K562 (cell line): Measurements from ENCODE around the gene GART. TPM values are rescaled to one million over a fixed set of nuclear protein-coding genes. Genes with fewer than 3 reads are reported as not detected.

Experiments
- ARNT ChIP-seq, 2 experiments: fragments of 450-650 bp; IDR thresholded peaks; 2 replicates each; pipeline ENCODE4 v1.6.1; 2016; ENCODE audit warnings: mild to moderate bottlenecking in 1 of 2
- BDP1 ChIP-seq: IDR thresholded peaks from 3 replicates; pipeline ENCODE4 v1.6.1; 2011; ENCODE audit not compliant: insufficient read length, insufficient read depth
- BRF1 ChIP-seq: IDR thresholded peaks from 3 replicates; pipeline ENCODE4 v1.6.1; 2011; ENCODE audit warnings: borderline replicate concordance, mild to moderate bottlenecking; ENCODE audit not compliant: insufficient read length; ENCODE audit errors: extremely low read depth
- CAMTA2 ChIP-seq: fragments of 250-450 bp; sonication (Bioruptor Pico); conservative IDR thresholded peaks from 2 replicates; pipeline ENCODE4 v1.5.1; 2022
- CC2D1A ChIP-seq: fragments of 450-650 bp; IDR thresholded peaks from 2 replicates; pipeline ENCODE4 v1.6.1; 2017; ENCODE audit warnings: mild to moderate bottlenecking
- CEBPB ChIP-seq: fragments of 450-650 bp; IDR thresholded peaks from 2 replicates; pipeline ENCODE4 v1.6.1; 2016; ENCODE audit warnings: missing genetic modification characterization, missing compliant biosample characterization
- FOXA1 ChIP-seq: fragments of 450-650 bp; IDR thresholded peaks from 2 replicates; pipeline ENCODE4 v1.6.1; 2016; ENCODE audit warnings: mild to moderate bottlenecking, borderline replicate concordance
- ILF3 ChIP-seq: fragments of 450-650 bp; IDR thresholded peaks from 2 replicates; pipeline ENCODE4 v1.6.1; 2018; ENCODE audit warnings: antibody characterized with exemption, mild to moderate bottlenecking, moderate library complexity, borderline replicate concordance
- KDM4B ChIP-seq, 2 experiments: fragments of 450-650 bp in 1 of 2; sonication (generic) in 1 of 2; IDR thresholded peaks; 2 replicates each; pipeline ENCODE4 v1.6.1; 2016 to 2017; ENCODE audit warnings: borderline replicate concordance in 2 of 2, antibody characterized with exemption in 1 of 2, low read depth in 1 of 2, mild to moderate bottlenecking in 1 of 2
- LARP7 ChIP-seq: fragments of 450-650 bp; IDR thresholded peaks from 2 replicates; pipeline ENCODE4 v1.6.1; 2016
- MCM3 ChIP-seq: fragments of 450-650 bp; IDR thresholded peaks from 2 replicates; pipeline ENCODE4 v1.6.1; 2016
- MYBL2 ChIP-seq, 2 experiments: fragments of 450-650 bp in 1 of 2; sonication (generic) in 1 of 2; formaldehyde crosslinking in 1 of 2; IDR thresholded peaks; 2 replicates each; pipeline versions ENCODE4 v1.6.1 to v1.8.1; 2017 to 2022; ENCODE audit warnings: borderline replicate concordance in 1 of 2, inconsistent platforms in 1 of 2, low read depth in 1 of 2, mild to moderate bottlenecking in 1 of 2, missing genetic modification reagents in 1 of 2, moderate library complexity in 1 of 2
- NEUROD1 ChIP-seq: fragments of 150-350 bp; IDR thresholded peaks from 2 replicates; pipeline ENCODE4 v1.6.1; 2014; ENCODE audit warnings: borderline replicate concordance, low read length, low read depth; ENCODE audit not compliant: partially characterized antibody
- PTRF ChIP-seq: fragments of 450-650 bp; IDR thresholded peaks from 2 replicates; pipeline ENCODE4 v1.6.1; 2016; ENCODE audit warnings: mild to moderate bottlenecking, missing genetic modification characterization, missing compliant biosample characterization
- RBBP5 ChIP-seq: fragments of 200-600 bp; sonication (generic); IDR thresholded peaks from 2 replicates; pipeline ENCODE4 v1.6.1; 2012; ENCODE audit warnings: borderline replicate concordance, mild to moderate bottlenecking, low read length, control low read depth, inconsistent platforms; ENCODE audit not compliant: insufficient read depth, poor library complexity, severe bottlenecking
- RBM15 ChIP-seq: fragments of 200-400 bp; formaldehyde crosslinking; IDR thresholded peaks from 2 replicates; pipeline ENCODE4 v1.6.1; 2018; ENCODE audit warnings: mild to moderate bottlenecking, low read length, moderate library complexity; ENCODE audit not compliant: insufficient read depth
- RBM17 ChIP-seq: fragments of 200-400 bp; formaldehyde crosslinking; IDR thresholded peaks from 2 replicates; pipeline ENCODE4 v1.6.1; 2017; ENCODE audit warnings: low read depth, mild to moderate bottlenecking, low read length, borderline replicate concordance
- RFX5 ChIP-seq: IDR thresholded peaks from 2 replicates; pipeline ENCODE4 v1.6.1; 2011; ENCODE audit warnings: low read depth, mild to moderate bottlenecking, improper control_type of control experiment, low read length
- XRCC4 ChIP-seq: IDR thresholded peaks from one replicate; pipeline ENCODE4 v1.6.1; 2011; ENCODE audit not compliant: insufficient read depth, insufficient read length; ENCODE audit errors: extremely low read depth
- ZNF232 ChIP-seq: sonication (generic); formaldehyde crosslinking; IDR thresholded peaks from 2 replicates; pipeline ENCODE4 v1.8.0; 2022; ENCODE audit warnings: mild to moderate bottlenecking, missing genetic modification reagents
- ZNF586 ChIP-seq: fragments of 450-650 bp; formaldehyde crosslinking; conservative IDR thresholded peaks from 2 replicates; pipeline ENCODE4 v1.4.0; 2020; ENCODE audit warnings: mild to moderate bottlenecking, moderate library complexity
- ZSCAN29 ChIP-seq: fragments of 450-650 bp; IDR thresholded peaks from 2 replicates; pipeline ENCODE4 v1.6.1; 2017
- polyA plus RNA-seq, 8 experiments: library from polyadenylated mRNA; depleted of rRNA in 4 of 8; stranded (reverse) in 5 of 8; unstranded in 3 of 8; fragments of >200 nt; fragmentation: Nextera tagmentation in 2 of 8; fragmentation: Illumina TruSeq in 1 of 8; extraction: Ambion mirVana in 2 of 8; extraction: Trizol in 1 of 8; gene quantifications; 2 replicates each; pipeline versions ENCODE4 v1.2.1 to v1.2.3, GENCODE V29; 2011 to 2014; ENCODE audit warnings: inconsistent platforms in 1 of 8, missing spikeins in 1 of 8
- total RNA-seq, 7 experiments: library from RNA; depleted of rRNA in 6 of 7; stranded (reverse); fragments of >200 nt in 6 of 7; fragmentation: Illumina TruSeq in 2 of 7; extraction: Trizol in 2 of 7; gene quantifications; 2 replicates each; pipeline versions ENCODE4 v1.2.1 to v1.2.3, GENCODE V29; 2011 to 2021; ENCODE audit warnings: low replicate concordance in 1 of 7
- TF ChIP-seq, protein P1 (sequence below): fragments of 450-650 bp; IDR thresholded peaks from 2 replicates; pipeline ENCODE4 v1.6.1; 2016; ENCODE audit warnings: antibody characterized with exemption
- TF ChIP-seq, protein P2 (sequence below): IDR thresholded peaks from 2 replicates; pipeline ENCODE4 v1.6.1; 2016; ENCODE audit warnings: missing genetic modification characterization, missing compliant biosample characterization
- TF ChIP-seq, protein P3 (sequence below): IDR thresholded peaks from 3 replicates; pipeline ENCODE4 v1.6.1; 2011; ENCODE audit warnings: borderline replicate concordance, mild to moderate bottlenecking; ENCODE audit not compliant: insufficient read length, insufficient read depth

The GART gene
- total and polyA plus RNA-seq, 9 of the 15 experiments (the other 6 are each of a cell fraction or from before 2014, with no cell fraction given): 141 to 429 (median 349) TPM

DNA sequence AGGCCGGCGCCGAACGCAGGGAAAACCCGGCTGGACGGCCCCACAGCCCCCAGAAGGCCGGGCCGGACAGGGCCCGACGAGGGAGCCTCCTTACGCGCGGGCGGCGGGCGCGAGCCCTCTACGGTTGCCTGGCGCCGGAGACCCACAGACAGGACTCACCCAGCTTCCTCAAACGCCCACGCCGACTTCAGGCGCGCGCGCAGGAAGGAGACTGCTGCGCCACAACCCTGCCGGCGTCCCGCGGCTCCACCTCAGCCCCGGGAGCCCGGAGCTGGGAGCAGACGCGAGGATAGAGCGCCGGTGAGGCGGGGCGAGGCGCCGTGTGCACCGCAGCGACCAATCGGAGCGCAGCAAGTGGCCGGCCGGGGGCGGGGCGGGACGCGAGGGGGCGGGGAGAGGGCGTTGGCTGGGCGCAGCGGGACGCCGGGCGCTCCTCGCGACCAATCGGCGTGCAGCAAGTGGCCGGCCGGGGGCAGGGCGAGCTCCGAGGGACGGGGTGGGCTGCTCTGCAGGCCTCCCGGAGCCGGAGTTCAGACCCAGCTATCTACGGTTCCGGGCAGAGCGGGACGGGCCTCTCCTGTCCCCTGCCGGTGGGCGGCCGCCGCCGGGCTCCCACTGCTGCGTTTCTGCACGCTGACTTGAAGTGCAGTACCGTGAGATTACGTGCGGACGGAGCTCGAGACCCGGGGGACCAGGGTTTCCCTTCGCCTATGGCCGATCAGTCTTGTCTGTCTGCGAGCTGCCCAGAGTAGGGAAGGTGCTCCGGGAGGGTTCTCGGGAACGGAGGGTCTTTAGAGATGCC lies 62.0 kb downstream of the GART start, which contains the start of gene TMEM50B (continued):
- TF ChIP-seq MYBL2 (IDR thresholded peaks at IDR 0.05; ENCODE audit: low read depth): no peak; the same call in 1 of the 2 replicates
- TF ChIP-seq MYBL2 (CRISPR knock-in tag; IDR thresholded peaks at IDR 0.05; ENCODE audit: borderline replicate concordance): no peak
- TF ChIP-seq ILF3: no peak; the same call in 1 of the 2 replicates
- no peak for TF ChIP-seq ARNT (IDR thresholded peaks at IDR 0.05)
- no peak for TF ChIP-seq LARP7
- TF ChIP-seq, protein P1, sequence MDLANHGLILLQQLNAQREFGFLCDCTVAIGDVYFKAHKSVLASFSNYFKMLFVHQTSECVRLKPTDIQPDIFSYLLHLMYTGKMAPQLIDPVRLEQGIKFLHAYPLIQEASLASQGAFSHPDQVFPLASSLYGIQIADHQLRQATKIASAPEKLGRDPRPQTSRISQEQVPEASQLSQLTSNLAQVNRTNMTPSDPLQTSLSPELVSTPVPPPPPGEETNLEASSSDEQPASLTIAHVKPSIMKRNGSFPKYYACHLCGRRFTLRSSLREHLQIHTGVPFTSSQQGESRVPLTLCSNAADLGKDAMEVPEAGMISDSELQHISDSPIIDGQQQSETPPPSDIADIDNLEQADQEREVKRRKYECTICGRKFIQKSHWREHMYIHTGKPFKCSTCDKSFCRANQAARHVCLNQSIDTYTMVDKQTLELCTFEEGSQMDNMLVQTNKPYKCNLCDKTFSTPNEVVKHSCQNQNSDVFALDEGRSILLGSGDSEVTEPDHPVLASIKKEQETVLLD: peak; percentile 71
- TF ChIP-seq, protein P2, sequence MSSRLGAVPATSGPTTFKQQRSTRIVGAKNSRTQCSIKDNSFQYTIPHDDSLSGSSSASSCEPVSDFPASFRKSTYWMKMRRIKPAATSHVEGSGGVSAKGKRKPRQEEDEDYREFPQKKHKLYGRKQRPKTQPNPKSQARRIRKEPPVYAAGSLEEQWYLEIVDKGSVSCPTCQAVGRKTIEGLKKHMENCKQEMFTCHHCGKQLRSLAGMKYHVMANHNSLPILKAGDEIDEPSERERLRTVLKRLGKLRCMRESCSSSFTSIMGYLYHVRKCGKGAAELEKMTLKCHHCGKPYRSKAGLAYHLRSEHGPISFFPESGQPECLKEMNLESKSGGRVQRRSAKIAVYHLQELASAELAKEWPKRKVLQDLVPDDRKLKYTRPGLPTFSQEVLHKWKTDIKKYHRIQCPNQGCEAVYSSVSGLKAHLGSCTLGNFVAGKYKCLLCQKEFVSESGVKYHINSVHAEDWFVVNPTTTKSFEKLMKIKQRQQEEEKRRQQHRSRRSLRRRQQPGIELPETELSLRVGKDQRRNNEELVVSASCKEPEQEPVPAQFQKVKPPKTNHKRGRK: no peak
- TF ChIP-seq CEBPB (tag): no peak
- TF ChIP-seq ZNF586 (CRISPR knock-in tag): no peak
- TF ChIP-seq CC2D1A: peak; percentile 29; the same call in 1 of the 2 replicates
- TF ChIP-seq ZNF232 (CRISPR knock-in tag): no peak
- TF ChIP-seq PTRF: no peak
- TF ChIP-seq ZSCAN29: no peak; the same call in 1 of the 2 replicates
- TF ChIP-seq KDM4B (IDR thresholded peaks at IDR 0.05; ENCODE audit: borderline replicate concordance in 2 of 2, low read depth in 1 of 2): peak in 1 of 2 experiments; percentile 49; a peak in 1 of 4 replicates
- no peak for TF ChIP-seq RBM15
- no peak for TF ChIP-seq FOXA1
- TF ChIP-seq XRCC4: no peak
- no peak for TF ChIP-seq MCM3
- no peak for TF ChIP-seq RBM17
- TF ChIP-seq NEUROD1: peak; percentile 51
- TF ChIP-seq, protein P3, sequence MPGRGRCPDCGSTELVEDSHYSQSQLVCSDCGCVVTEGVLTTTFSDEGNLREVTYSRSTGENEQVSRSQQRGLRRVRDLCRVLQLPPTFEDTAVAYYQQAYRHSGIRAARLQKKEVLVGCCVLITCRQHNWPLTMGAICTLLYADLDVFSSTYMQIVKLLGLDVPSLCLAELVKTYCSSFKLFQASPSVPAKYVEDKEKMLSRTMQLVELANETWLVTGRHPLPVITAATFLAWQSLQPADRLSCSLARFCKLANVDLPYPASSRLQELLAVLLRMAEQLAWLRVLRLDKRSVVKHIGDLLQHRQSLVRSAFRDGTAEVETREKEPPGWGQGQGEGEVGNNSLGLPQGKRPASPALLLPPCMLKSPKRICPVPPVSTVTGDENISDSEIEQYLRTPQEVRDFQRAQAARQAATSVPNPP: no peak
- TF ChIP-seq RFX5: no peak
- no peak for TF ChIP-seq BDP1
- 0 out of 2 replicates have a peak, but pooled peaks have one; percentile 37 for TF ChIP-seq CAMTA2 (CRISPR knock-in tag)
- no peak for TF ChIP-seq BRF1
- peak; percentile 77 for TF ChIP-seq RBBP5
